ENCODE data around the gene MAGI2. TPM values are rescaled to one million over a fixed set of nuclear protein-coding genes. Genes with fewer than 3 reads are reported as not detected.

The MAGI2 gene
- total and polyA plus RNA-seq, 2 experiments from 2014 or later: 10.4 to 26.4 TPM

GRCh38 chr7:79340212-79340611, 113.3 kb downstream of the MAGI2 start:
- Histone ChIP-seq H3K4me3 (no peak overlapping the region), H3K36me3 (ENCODE audit: insufficient read depth) (no peaks in the 10 kb centered on the region), H3K79me2 (replicated peaks; ENCODE audit: insufficient read depth) (no peaks in the 10 kb centered on the region), H3K27me3 (ENCODE audit: insufficient read depth) (no peaks in the 10 kb centered on the region), H4K20me1 (replicated peaks; ENCODE audit: insufficient read depth) (no peaks in the 10 kb centered on the region), H2AFZ (no peak overlapping the region), H3K4me2 (no peak overlapping the region), H3F3A (replicated peaks; ENCODE audit: low read depth) (no peaks in the 10 kb centered on the region), H3K9me2 (ENCODE audit: insufficient read depth) (no peaks in the 10 kb centered on the region), H3K4me1 (ENCODE audit: insufficient read depth) (no peaks in the 10 kb centered on the region), H3K27ac (ENCODE audit: low read depth) (no peak overlapping the region)
- no peak for DNase-seq (ENCODE audit: low spot score)
- H3K27ac Mint-ChIP-seq: no peak overlapping the region
- H3K27me3 Mint-ChIP-seq (ENCODE audit: insufficient read depth, low read depth, poor library complexity): no peaks in the 10 kb centered on the region
- no peaks in the 10 kb centered on the region for H3K4me1 Mint-ChIP-seq
- no peak for ATAC-seq
- TF ChIP-seq, protein P1, sequence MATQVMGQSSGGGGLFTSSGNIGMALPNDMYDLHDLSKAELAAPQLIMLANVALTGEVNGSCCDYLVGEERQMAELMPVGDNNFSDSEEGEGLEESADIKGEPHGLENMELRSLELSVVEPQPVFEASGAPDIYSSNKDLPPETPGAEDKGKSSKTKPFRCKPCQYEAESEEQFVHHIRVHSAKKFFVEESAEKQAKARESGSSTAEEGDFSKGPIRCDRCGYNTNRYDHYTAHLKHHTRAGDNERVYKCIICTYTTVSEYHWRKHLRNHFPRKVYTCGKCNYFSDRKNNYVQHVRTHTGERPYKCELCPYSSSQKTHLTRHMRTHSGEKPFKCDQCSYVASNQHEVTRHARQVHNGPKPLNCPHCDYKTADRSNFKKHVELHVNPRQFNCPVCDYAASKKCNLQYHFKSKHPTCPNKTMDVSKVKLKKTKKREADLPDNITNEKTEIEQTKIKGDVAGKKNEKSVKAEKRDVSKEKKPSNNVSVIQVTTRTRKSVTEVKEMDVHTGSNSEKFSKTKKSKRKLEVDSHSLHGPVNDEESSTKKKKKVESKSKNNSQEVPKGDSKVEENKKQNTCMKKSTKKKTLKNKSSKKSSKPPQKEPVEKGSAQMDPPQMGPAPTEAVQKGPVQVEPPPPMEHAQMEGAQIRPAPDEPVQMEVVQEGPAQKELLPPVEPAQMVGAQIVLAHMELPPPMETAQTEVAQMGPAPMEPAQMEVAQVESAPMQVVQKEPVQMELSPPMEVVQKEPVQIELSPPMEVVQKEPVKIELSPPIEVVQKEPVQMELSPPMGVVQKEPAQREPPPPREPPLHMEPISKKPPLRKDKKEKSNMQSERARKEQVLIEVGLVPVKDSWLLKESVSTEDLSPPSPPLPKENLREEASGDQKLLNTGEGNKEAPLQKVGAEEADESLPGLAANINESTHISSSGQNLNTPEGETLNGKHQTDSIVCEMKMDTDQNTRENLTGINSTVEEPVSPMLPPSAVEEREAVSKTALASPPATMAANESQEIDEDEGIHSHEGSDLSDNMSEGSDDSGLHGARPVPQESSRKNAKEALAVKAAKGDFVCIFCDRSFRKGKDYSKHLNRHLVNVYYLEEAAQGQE (IDR thresholded peaks at IDR 0.05; ENCODE audit: unreplicated experiment): no peak
- TF ChIP-seq CREB1 (CRISPR knock-in tag; IDR thresholded peaks at IDR 0.05; ENCODE audit: low read depth): no peak
- H3K36me3 Mint-ChIP-seq (ENCODE audit: low read depth): no peaks in the 10 kb centered on the region
- no peak overlapping the region for H3K4me3 Mint-ChIP-seq
- no peaks in the 10 kb centered on the region for H3K9me3 Mint-ChIP-seq

- Histone ChIP-seq H2AFZ (no peak overlapping the region), H3K79me2 (replicated peaks; ENCODE audit: insufficient read depth) (no peaks in the 10 kb centered on the region), H3K36me3 (ENCODE audit: insufficient read depth) (no peaks in the 10 kb centered on the region), H3K27ac (ENCODE audit: low read depth) (no peak overlapping the region), H3F3A (replicated peaks; ENCODE audit: low read depth) (no peaks in the 10 kb centered on the region), H3K4me3 (no peak overlapping the region), H3K9me2 (ENCODE audit: insufficient read depth) (no peaks in the 10 kb centered on the region), H3K4me2 (no peak overlapping the region), H4K20me1 (replicated peaks; ENCODE audit: insufficient read depth) (no peaks in the 10 kb centered on the region), H3K4me1 (ENCODE audit: insufficient read depth) (no peaks in the 10 kb centered on the region), H3K27me3 (ENCODE audit: insufficient read depth) (no peaks in the 10 kb centered on the region)
- Mint-ChIP-seq H3K9me3 (no peaks in the 10 kb centered on the region), H3K27ac (no peak overlapping the region; the same call in 1 of the 2 replicates), H3K4me1 (no peaks in the 10 kb centered on the region), H3K4me3 (no peak overlapping the region), H3K36me3 (ENCODE audit: low read depth) (no peaks in the 10 kb centered on the region), H3K27me3 (ENCODE audit: insufficient read depth, low read depth, poor library complexity) (no peaks in the 10 kb centered on the region)
- TF ChIP-seq CREB1 (CRISPR knock-in tag; IDR thresholded peaks at IDR 0.05; ENCODE audit: low read depth) (no peak), POLR2AphosphoS5 (IDR thresholded peaks at IDR 0.05; ENCODE audit: low read depth) (no peak), STAT1 (IDR thresholded peaks at IDR 0.05; ENCODE audit: unreplicated experiment) (no peak), ZNF331 (CRISPR knock-in tag; IDR thresholded peaks at IDR 0.05; ENCODE audit: low read depth) (no peak)
- TF ChIP-seq, protein P2, sequence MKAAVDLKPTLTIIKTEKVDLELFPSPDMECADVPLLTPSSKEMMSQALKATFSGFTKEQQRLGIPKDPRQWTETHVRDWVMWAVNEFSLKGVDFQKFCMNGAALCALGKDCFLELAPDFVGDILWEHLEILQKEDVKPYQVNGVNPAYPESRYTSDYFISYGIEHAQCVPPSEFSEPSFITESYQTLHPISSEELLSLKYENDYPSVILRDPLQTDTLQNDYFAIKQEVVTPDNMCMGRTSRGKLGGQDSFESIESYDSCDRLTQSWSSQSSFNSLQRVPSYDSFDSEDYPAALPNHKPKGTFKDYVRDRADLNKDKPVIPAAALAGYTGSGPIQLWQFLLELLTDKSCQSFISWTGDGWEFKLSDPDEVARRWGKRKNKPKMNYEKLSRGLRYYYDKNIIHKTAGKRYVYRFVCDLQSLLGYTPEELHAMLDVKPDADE (IDR thresholded peaks at IDR 0.05): no peak
- no peak for DNase-seq (ENCODE audit: low spot score)
- no peak for ATAC-seq
Observed at GRCh38 chr7:79339208-79339925, 114.1 kb downstream of the MAGI2 start.
